SH-SY5Y (cell line): ENCODE measurements around the gene UBE2G2.

ENCODE experiments used
- GATA2 ChIP-seq: IDR thresholded peaks from 2 replicates; pipeline ENCODE4 v1.6.1; 2011; ENCODE audit warnings: mild to moderate bottlenecking, low read depth, low read length
- GATA3 ChIP-seq: IDR thresholded peaks from 2 replicates; pipeline ENCODE4 v1.6.1; 2011; ENCODE audit warnings: low read depth, mild to moderate bottlenecking, low read length, moderate library complexity

DNA sequence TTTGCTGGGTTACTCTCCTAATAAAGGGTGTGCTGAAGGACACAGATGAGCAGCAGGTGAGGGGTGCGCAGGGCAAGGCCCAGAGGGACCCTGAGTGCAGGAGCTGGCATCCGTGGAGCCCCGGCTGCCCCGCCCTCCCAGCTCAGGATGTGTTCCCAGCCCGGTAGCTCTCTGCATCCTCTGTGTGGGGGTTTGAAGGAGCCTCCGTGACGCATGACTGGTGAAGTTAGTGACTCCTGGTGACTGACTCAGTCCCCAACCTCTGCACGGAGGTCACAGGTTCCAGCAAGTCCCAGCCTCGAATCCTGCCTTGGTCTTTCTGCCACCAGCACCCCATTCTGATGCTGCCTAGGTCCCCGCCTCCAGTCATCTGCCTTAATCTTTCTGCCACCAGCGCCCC lies 68.7 kb downstream of the UBE2G2 start:
- no peak for TF ChIP-seq GATA2
- no peak for TF ChIP-seq GATA3
